GM18867 (cell line): Measurements from ENCODE around the gene DPYD.
A peak's percentile ranks its signal among the peaks of the same experiment; 100 is the strongest.

ENCODE experiments used
- ATAC-seq: cut with Tn5 transposase; IDR thresholded peaks from one replicate; pipeline ENCODE4 v1.9.1; 2021; ENCODE audit warnings: mild to moderate bottlenecking, moderate library complexity; ENCODE audit not compliant: unreplicated experiment

DPYD gene

DNA sequence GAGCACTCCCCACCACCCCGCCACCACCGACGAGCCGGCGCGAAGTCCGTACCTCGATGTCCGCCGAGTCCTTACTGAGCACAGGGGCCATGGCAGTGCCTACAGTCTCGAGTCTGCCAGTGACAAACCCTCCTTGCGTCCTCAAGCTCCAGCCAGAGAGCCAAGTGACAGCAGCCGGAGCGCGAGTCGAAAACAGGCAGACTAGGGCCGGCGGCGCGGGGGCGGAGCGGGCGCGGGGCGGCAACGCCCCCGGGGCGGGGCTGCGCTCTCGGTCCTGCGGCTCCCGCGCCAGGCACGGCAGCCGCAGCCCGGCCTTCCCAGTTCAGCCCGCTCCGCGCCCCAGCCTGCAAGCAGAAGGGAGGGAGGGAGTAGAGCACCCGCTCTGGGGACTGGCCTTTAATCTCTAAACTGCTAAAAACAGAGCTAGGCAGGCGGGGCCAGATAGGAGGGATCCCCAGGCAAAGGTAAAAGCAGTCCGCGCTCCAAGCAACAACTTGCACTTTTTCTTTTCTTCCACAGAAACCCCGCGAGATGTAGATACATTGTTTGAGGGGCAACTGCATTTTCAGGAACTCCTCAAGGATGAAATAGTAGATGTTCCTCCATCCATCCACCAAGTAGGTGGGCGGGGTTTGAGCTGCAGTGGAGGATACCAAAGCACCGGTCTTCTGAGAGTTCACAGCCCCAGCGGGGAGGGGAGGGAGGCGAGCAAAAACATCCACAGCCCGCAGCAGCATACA lies at the start of gene DPYD:
DPYD (minus strand) TSS at position 203 of the 740 bp plus-strand sequence; CDS start at position 91, 112 bp downstream.
- peak; percentile 95 for ATAC-seq

DNA sequence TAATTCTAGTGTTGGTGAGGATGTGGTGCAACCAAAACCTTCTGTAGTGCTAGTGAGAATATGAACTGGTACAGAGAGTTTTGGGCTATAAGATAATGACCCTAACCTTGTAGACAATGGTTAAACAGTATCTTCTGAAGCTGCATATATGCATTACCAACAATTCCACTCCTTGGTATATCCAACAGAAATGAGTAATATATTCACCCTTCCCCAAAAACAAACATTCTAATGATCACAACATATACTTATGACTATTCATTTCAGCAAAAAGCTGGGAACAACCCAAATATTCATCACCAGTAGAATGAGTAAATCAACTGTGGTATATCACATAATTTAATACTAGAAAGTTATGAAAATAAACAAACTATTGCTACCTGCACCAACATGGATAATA lies 39.6 kb upstream of the DPYD start:
- ATAC-seq = no peak

DNA sequence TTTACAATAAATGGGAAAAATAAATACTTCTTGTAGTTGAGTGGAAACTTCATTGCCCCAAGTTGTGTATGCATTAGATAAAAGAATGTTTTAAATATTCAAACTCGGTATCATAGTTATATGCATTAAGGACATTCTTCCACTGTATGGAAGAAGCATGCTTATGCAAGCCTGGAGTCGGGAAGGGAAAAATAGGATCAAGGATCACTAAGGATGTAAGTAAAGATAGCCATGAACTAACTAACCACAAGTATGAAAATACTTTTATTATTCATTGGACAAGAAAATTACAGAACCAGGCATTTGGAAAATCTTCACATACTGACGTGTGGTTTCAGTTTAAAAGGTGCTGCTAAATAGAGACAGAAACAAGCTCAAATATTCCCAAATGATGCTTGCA lies 26.9 kb upstream of the DPYD start:
- no peak for ATAC-seq

DNA sequence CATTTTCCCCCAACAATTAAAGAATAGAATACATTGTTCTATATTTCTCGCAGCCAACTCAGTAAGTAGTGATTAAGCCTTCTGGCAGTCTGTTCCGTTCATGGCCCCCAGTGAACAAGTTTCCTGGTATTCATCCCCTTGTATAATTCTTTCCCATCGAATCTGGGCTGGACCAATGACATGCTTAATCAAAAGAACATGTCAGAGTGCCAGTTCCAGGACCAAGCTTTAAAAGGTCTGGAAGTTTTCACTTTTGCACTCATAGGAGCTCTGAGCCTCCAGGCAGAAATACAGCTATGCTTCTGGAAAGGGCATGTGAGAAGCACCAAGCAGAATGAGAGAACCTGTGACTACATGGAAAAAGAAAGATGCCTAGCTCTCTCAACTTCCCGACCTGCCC lies 22.5 kb upstream of the DPYD start:
- no peak for ATAC-seq

DNA sequence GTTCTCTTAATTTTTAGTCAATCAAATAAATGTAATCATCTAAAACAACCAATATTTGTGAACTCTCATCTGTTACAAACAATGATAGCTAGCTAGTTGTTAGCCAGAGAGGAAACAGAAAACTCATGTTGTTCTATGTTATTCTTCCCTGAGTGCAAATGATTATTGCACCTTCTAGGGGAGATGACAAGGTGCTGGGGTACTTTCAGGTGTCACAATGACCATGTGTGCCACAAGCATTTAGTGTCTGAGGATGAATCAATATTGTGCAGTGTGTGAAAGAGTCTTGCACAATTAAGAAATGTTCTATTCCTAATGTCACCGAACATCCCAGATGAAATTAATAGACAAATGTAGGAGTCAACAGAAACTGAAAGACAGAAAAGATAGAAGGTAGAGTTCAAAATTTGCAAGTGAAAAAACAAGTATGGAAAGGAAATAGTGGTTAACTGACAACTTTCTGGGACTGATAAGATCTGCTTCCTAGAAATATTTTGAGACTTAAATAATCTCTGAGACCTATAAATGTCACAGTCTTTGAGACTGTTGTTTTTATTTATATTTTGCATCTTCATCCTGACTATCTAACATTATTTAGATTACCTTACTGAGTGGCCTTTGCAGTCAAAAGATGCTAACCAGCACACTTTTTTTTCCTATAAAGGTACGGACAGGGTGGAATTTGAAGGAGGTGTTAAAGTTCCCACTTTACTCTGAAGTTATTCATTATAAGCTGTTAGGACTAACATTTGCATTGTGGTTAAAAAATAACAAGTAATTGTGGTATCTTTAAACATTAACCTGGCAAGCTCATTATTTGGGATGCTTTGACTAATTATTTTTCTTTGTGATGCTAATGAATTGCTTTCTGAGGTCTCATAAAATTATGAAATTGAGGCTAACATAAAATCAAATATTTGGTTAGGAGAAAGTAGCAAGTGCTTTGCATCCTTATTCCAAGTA lies 21.6 kb upstream of the DPYD start:
- ATAC-seq = no peak

DNA sequence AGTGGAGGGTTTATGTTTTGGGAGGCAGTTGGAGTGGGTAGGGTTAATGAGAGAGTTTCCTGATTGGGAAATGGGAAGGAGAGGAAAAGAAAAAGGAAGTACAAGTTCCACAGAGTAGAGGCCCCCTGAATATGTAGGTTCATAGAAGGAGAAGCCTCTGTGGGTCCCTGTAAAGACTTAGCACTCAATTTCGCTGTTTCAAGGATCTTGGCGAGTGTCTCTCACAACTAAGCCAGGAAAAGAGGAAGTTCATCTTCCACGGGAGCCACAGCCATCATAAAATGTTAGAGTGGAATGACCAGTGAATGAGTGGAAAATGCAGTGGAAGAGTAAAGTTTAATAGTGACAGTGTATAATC lies 17.4 kb upstream of the DPYD start:
- ATAC-seq = no peak

DNA sequence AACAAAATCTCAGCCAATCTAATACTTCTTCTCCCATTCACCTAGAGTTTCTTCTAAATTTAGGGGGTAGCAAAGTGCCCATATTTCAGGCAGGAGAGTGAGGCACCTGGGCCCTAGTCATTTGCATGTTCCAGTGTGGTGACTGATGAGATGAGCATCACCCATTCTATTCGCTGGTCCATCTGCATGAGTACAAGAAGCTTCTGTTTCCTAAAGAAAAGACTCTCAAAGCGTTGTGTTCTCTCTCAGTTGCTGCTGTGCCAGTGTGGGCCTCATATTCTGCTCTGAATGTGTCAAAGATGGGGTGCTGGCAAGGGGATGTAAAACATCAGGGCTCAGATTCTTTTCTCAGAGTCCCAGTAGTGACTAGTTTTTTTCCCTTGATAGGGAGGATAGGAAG lies 16.1 kb upstream of the DPYD start:
- ATAC-seq = no peak

DNA sequence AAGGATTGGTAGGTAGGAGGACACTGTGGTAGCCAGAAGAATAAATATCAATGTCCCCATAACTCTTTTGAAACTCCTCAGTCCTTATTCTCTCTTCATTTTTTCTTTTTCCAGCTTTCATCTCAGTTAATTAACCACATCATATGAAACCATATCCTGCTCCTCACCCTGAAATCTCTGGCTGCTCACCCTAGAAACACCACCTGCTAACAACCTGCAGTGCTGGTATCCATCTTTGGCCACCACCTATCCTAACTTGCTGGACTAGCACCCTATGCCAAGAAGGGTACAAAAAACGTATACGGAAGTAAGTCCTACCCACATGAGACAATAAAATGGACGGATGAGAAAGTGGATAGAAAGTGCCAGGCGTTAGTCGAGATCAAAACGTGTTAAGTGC lies 13.7 kb upstream of the DPYD start:
- ATAC-seq = no peak

DNA sequence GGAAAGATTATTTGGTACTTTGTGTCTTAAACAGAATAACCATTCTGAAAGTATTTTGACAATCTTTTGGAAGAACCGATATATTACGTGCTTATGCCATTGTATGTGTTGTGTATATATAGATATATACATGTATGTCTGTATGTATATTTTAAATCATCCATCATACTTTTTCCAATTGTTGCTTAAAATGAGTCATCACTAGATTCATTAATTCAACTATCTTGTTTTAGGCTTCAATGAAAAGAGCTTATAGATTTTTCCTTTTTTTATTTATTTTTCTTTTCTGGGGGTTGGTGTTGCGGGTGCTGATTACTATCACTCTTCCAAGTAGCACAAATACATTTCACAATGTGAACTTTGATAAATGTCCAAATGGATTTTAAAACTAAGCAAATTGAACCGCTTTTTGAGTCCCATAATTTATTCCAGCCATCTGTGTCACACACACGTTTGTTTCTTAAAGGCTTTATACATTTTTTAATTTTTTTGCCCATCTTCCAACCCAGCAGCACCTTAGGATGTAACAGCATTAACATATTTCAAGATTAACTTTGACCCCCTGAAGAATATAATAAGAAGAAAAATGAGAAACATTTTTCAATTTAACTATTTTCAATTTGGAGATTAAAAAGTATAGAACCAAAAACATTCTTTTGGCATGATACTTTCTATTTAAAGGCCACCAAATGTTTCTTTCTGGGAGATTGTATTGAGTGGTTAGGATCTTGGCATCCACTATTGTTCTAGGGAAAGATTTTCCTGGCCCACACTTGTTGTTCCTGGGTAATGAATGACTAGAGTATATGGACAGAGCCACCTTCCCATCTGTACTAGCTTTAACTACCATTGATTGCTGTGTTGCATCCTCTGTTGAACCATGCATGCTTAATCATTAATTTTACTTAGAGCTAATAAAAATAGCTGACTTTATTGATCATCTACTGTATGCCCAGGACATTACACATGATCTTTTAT lies 9.3 kb upstream of the DPYD start:
- ATAC-seq = no peak

DNA sequence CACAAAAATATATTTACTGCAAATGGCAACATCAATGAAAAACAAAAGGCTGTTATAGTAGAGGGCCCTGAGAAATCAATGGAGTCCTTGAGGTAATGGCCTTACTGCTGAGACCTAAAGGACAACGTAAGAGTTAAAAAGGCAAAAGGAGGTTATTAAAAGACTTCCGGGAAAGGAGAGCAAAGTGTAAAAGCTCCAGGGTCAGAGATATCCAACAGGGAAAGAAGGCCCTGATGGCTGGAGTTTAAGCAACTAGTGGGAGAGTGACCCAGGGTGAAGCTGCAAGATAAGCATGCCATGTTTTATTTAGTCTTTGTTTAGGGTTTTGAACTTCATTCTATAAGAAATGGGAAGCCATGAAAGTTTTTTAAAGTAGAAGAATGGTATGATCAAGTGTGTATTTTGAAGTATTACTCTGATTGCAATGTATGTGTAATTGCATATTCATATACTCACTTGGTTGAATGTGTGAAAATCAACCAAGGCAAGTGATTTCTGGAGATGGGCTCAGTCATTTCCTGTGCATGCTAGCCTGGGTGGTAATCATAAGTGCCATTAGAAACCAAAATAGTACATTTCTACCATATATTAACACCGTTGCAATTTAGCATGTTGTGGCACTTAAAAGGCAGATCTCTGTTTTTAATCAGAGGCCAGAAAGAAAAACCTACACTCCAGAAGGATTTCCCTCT lies 5.3 kb upstream of the DPYD start:
- ATAC-seq = no peak

DNA sequence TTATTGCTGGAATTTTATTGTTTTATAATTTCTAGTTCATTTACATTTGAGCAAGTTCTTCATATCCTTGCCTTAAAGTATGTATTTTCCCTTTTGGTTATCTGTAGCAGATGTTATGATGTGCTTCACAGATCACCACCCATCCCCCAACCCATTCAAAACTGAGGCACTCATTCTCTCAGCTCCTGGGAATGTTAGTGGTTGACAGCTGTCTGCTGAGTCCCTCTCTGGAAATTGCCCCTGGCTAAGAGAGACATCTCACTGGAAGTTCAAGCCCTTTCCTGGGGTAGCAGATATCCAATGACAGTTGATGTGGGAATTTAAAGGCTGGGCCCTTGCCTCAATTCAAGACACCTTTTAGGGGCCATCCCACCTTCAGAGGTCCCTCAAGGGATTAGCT lies 4.3 kb upstream of the DPYD start:
- ATAC-seq = no peak

DNA sequence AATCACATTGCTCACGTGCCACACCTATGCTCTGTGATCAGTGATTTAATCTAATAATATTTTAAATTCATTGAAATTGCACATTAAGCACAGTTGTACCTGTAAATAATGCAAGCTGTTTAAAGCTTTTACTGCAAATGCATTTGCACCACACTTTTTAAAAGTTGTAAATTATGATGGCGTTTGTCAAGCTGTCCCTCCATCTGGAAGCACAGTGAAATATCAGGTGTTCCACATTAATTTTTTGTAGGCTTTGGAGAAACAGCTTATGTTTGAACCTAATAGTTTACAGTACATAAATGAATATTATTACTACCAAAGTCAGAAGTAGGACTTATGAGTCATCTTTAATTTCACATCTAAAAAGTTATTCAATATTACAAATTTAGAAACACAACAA lies 3.0 kb upstream of the DPYD start:
- ATAC-seq = no peak

DNA sequence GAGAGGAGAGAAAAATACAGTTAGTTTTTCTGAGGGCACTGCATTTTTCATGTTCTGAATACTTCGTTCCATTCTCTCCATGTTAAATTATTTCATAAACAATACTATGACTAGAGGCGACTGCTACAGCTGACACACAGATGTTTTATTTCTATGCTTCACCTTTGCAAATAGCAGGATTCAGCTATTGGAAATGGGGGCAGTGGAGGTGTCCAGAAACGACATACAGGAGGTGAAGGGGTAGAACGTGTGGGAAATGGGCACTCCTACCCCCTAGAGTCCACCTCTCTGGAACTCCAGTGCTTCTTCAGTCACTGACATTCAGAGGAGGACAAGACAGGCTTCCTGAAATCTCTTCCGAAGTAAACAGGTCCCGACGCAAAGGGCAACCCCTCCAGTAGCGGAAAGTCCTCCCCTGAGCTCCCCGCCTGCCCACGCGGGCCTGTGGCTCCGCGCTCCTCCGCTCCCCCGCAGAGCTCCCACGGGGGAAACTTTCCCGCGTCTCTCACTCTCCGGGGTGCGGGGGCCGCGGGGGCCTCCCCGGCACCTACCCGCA lies 480 bp downstream of the DPYD start:
- no peak for ATAC-seq

DNA sequence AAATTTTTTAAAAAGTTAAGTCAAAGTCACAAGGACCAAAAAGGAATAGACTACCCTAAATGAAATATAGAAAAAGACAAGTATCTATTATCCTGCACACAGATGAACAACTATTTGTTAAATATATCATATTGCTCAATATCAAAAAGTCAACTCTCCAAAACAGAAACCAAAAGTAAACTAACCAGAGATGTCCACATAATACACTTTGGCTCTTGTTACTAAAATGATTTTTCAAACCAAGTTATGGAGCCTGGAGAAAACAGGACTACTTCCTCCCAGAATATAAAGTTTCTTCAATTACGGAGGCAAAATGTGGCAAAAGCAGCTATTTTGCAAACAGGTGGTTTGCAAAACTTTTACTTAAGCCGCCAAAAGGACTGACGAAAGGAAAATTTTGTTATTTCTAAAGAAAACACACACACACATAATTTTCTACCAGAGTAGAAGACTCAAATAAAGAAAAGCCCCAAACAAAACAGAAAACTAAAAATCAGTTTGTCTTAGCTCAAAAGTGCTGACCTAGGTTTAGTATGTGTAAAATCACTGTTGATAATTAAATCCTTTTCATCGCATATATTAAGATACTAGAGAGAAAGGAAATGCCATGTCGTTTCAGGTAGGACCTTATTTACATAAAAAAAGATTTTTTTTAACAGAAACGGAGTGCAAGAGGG lies 1.1 kb downstream of the DPYD start:
- ATAC-seq = no peak

DNA sequence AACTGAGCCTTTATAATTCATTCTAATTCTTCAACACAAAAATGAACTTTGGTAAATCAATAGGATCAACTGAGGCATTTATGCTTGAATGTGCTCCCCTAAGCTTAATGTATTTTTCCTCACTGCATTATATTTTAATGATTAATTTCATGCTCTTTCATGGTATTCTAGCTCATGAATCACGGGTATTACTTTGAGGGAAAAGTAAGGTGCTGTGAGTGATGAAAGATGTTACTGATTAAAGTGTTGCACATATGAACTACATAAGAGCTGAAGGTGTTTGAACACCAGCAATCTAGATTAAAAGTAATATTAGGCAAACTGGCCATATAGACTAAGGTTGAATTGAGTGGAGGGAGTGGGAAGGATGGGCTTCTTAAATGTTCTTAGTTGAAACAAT lies 1.9 kb downstream of the DPYD start:
- ATAC-seq = no peak

DNA sequence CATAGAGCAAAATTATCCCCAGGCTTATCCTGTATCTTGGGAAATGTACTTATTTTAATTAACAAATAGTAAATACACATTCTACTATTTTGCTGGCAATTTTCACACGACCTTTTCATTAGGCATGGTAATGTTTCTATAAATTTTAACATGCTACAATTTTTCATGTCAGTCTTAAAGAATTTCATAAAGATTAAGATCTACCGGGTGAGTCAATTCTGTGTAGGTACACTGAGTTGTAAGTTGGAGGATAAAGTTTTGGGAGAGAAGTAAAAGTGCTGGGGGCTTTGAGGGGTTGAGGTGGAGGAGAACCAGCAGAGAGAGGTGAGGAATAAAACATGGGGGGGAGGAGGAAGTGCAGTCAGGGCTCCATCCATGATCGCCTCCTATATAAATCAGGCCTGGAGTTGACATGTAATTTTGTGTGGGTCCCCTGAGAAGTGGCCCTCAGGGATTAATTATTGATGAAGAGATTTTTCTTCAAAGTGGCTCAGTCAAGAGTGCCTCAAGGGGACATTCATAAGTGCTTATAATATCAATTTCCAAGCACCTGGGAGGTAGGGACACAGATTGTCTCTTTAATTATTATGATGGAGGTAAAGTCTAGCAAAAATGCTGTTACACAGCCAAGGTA lies 7.2 kb downstream of the DPYD start:
- no peak for ATAC-seq

DNA sequence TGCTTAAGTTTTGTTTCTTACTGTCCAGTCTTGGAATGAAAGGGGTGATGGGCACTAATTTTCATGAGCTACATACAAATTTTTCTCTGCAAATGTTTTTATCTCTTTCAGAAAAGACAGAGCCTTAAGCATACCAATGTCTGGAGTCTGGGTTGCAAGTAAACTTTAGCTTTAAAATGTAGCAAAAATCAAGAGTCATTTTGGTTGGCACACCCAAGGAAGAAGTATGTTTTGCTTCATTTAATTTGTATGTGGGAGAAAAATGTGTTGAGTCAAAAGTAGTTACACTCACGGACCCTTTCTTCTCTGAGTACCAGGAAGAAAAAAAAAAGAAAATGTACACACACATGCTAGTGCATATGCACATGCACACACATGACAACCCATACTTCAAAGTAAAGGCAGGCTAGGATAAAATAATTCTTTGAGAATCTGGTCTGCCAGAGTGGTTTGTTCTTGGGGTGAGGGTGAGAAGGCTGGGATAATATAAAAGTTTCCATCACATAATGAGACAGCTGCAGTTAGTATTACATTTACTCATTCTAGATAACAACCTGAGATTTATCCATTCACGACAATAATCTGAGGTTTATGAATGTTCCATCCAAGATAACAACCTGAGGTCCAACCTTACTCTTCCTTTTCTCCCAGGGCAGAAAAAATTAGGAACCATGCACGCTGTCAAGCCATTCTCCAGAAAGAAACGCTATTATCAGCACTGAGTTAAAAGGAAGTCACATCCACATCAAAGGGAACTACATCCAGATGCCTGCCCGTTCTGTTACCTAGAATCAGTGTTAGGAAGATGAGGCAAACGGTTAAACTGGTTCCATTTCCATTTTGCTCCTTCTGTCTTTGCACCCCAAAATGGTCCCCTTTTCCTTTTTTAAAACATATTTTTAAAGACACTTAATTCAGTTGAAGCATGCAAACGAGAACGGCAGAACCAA lies 9.3 kb downstream of the DPYD start:
- no peak for ATAC-seq

DNA sequence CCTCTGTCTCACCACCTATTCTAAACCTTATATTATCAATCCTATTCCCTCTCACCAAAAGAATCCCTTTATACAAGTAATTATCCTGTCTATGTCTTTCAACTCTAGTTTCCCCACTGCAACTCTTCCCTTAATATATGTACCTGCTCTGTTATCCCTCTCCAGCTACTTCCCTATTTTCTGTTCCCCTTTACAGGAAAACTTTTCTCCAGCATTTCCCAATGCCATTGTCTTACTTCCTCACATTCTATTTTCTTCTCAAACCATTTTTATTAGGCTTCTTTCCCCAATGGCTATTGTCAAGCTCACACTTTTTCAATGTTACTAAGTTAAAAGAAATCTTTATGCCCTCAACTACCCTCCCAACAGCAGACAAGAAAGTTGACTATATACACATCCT lies 11.6 kb downstream of the DPYD start:
- no peak for ATAC-seq
